ENCODE measurements around the gene DSCAM.

GRCh38 chr21:40340357-40340756 is 506.6 kb downstream of the DSCAM start:
- no peak for TF ChIP-seq EZH2 (IDR thresholded peaks at IDR 0.05; ENCODE audit: low read length, missing control alignments)
- TF ChIP-seq, protein P1, sequence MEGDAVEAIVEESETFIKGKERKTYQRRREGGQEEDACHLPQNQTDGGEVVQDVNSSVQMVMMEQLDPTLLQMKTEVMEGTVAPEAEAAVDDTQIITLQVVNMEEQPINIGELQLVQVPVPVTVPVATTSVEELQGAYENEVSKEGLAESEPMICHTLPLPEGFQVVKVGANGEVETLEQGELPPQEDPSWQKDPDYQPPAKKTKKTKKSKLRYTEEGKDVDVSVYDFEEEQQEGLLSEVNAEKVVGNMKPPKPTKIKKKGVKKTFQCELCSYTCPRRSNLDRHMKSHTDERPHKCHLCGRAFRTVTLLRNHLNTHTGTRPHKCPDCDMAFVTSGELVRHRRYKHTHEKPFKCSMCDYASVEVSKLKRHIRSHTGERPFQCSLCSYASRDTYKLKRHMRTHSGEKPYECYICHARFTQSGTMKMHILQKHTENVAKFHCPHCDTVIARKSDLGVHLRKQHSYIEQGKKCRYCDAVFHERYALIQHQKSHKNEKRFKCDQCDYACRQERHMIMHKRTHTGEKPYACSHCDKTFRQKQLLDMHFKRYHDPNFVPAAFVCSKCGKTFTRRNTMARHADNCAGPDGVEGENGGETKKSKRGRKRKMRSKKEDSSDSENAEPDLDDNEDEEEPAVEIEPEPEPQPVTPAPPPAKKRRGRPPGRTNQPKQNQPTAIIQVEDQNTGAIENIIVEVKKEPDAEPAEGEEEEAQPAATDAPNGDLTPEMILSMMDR (conservative IDR thresholded peaks at IDR 0.05 in 1 of 2, IDR thresholded peaks at IDR 0.05 in 1 of 2; ENCODE audit: low read depth in 1 of 2, low read length in 2 of 2) = no peak
